Astrocyte of the cerebellum (primary cell): ENCODE measurements around the gene DHX16.

ENCODE experiments used
- DNase-seq: peaks from one replicate; pipeline ENCODE4 v3.0.0-alpha.2; 2011; ENCODE audit warnings: low read depth
- H3K4me3 ChIP-seq: 2 replicates; pipeline ENCODE4 v1.5.1; 2011; ENCODE audit warnings: mild to moderate bottlenecking, low read depth, low read length, moderate library complexity
- CTCF ChIP-seq: IDR thresholded peaks from 2 replicates; pipeline ENCODE4 v1.5.1; 2012; ENCODE audit warnings: low read length, low read depth, moderate library complexity, mild to moderate bottlenecking; ENCODE audit errors: missing control alignments
- in situ Hi-C: cut with HindIII; loops from 2 replicates; pipeline ENCODE4 v1.10.0; 2017; ENCODE audit warnings: low sequenced_read_pairs

Gene DHX16

GRCh38 chr6:30717129-30717844, 44.5 kb upstream of the DHX16 start, which contains the start of gene MDC1:
Gene MDC1, minus strand, starts transcription at chr6:30717281. Its CDS starts 2,106 bp downstream, at chr6:30715175.
- peak within 1 kb of the TSS; percentile 81 for H3K4me3 ChIP-seq
- TF ChIP-seq CTCF: peak; percentile 23
- DNase-seq: peak; percentile 100
- in situ Hi-C loops: no loop called here

- no peak for TF ChIP-seq CTCF
- in situ Hi-C loops: no loop called here
- peak overlapping the region; percentile 81 for H3K4me3 ChIP-seq
- no peak for DNase-seq
Measured at GRCh38 chr6:30716879-30717128, 44.0 kb upstream of the DHX16 start.

GRCh38 chr6:30714263-30714662, 41.5 kb upstream of the DHX16 start:
- DNase-seq: no peak
- in situ Hi-C loops: no loop called here
- H3K4me3 ChIP-seq: no peak overlapping the region
- no peak for TF ChIP-seq CTCF

GRCh38 chr6:30712441-30712945, 39.7 kb upstream of the DHX16 start:
- DNase-seq: no peak
- TF ChIP-seq CTCF: no peak
- H3K4me3 ChIP-seq: no peak overlapping the region
- in situ Hi-C loops: no loop called here

GRCh38 chr6:30711758-30712380, 39.1 kb upstream of the DHX16 start:
- DNase-seq: no peak
- TF ChIP-seq CTCF: no peak
- no peak overlapping the region for H3K4me3 ChIP-seq
- in situ Hi-C loops: no loop called here

- H3K4me3 ChIP-seq: no peak overlapping the region
- in situ Hi-C loops: no loop called here
- DNase-seq: no peak
- no peak for TF ChIP-seq CTCF
Measured at GRCh38 chr6:30709101-30709868, 36.5 kb upstream of the DHX16 start.
